CD4-positive, alpha-beta T cell treated with Interleukin-4 for 4 hours (primary cell): ENCODE measurements around the gene STIP1.
A peak's percentile ranks its signal among the peaks of the same experiment; 100 is the strongest.
"Not testable (repeated sequence)": the region's sequence is repeated elsewhere in the genome, so short reads cannot be mapped to it uniquely, and the experiment has no call there.

Experiments
- DNase-seq: peaks from one replicate; pipeline ENCODE4 v3.0.0-alpha.2; 2020

STIP1 gene

DNA sequence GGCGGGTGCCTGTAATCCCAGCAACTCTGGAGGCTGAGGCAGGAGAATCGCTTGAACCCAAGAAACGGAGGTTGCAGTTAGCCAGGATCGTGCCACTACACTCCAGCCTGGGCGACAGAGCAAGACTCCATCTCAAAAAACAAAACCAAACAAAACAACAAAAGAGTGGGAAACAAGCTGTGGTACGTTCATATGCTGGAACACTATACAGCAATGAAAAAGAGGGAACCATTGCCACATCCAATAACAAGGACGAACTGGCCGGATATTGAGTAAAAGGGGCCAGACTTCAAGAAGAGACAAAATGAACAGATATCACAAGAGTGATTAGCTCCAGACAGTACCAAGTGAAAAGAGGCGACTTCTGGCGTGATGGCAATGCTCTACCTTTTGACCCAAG lies 24.9 kb upstream of the STIP1 start:
- DNase-seq: no peak

GRCh38 chr11:64162769-64163168 lies 23.2 kb upstream of the STIP1 start:
- DNase-seq: not testable (repeated sequence)

DNA sequence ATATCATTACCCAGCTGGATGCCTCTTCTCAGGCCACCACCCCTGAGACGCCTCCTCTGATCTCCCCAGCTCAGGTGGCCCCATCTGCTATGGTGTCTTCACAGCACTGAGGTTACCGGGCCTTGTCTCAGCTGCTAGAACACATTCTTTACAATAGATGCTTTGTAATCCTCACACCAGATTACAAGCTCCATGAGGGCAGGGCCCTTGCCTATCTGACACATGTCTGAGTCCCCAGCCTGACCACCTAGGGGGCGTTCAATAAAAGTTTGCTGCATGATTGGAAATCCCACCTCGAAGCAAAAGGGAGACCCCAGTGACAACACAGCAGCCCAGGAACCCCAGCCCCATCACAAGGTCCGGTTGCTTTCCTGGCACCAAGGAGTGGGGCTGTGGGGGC lies 22.0 kb upstream of the STIP1 start:
- DNase-seq: no peak

DNA sequence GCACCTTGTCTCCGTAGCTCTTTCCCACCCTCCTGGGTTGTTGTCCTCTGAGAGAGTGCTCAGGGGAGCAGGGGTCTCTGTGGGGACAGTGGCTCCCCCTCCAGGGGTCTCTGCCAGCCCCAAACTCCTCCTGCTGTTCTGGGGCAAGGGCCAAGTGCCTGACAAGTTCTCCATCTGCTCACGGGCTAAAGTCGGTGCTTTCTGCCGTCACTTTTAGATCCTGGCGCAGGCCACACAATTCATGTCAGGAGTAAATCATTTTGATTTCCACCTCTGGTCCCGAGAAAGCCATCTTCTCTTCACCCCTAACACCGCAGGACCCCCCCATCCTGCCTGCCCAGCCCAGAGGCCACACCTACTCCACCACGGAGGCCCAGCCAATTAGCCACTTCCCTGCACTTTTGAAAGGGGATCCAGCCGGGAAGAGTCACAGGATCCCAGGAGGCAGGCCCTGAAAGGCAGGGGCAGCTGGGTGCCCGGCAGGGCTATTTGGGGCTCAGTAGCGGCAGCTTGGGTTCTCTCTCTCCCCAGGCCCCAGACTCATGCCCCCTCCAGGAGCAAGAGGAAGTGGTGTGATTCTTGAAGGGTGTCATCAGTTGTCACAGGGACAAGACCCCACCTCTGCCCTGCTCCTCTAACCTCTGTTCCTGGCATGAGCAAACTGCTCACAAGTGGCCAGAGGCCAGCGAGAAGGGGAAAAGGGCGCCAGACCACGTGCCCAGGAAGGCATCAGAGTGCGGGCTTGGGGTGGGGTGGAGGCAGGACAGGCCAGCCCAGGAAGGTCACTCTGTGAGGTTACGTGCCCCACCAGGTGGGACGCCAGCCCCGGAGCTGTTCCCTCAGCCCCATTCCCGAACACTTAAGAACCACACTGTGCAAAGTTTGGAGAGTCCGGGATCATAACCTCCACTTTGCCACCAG lies 21.3 kb upstream of the STIP1 start:
- DNase-seq: no peak

DNA sequence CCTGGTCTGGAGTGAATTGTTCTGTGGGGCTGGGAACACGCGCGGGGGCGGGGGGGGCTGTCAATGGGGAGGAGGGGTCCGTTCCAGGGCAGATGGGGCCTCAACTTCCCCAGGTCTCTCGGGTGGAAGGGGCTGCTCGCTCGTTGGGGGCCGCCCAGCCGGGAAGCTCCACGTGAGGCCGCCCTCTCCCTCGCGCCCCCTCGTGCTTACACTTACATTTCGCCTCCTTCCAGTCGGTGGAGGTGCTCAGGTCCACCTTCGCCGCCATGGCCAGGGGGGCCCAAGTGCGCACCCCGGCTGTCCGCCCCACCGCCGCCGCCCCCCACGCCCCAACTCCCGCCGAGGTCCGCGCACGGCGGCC lies 20.5 kb upstream of the STIP1 start:
- no peak for DNase-seq

GRCh38 chr11:64165842-64166635 lies 19.9 kb upstream of the STIP1 start, which contains the start of gene MACROD1:
Gene MACROD1, minus strand, starts transcription at chr11:64166113. Its CDS starts 119 bp downstream, at chr11:64165994.
- DNase-seq: peak; percentile 75

DNA sequence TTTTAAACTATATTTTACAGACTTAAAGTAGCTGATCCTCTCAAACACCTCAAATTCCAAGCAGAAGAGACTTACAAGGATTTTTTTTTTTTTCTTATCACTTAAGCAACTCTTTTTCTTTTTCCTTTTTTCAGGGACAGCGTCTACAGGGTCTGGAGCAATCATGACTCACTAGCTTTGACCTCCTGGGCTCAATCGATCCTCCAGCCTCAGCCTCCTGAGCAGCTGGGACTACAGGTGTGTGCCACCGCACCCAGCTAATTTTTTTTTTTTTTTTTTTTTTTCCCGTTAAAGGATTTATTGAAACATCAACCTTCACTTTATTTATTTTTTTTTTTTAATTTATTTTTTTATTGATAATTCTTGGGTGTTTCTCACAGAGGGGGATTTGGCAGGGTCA lies 15.6 kb upstream of the STIP1 start:
- no peak for DNase-seq

DNA sequence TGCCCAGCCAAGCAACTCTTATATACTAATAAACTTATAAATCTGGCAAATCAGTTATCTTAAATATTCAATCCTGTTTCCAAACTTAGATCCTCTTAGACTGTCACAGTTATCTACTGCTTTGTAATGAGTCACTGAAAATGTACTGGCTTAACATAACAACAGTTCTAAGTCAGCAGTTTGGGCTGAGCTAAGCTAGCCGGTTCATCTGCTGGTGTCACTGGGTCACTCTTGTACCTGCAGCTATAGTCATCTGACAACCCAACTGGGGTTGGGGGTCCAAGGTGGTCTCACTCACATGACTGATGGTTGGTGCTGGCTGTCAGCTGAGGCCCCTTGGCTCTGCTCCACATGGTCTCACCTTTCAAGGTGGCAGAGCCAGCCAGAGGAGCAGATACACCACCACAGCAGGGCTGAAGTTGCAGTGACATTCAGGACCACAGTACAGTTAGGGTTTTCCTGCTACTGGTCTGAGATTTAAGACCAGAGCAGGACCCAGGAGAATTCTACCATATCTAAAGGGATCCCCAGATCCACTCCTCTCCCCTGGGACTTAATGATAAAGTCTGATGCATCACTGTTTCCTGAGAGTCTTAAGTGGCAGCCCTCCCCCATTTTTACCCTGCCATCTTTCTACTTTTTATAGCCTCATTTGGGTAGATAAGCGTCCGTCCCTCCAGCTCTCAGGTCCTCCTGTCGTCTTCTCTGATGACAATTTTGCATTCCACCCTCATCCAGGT lies 12.2 kb upstream of the STIP1 start:
- DNase-seq: no peak

- no peak for DNase-seq
These were observed 9.2 kb upstream of the STIP1 start for GRCh38 chr11:64176751-64177150.

GRCh38 chr11:64178203-64178602 lies 7.8 kb upstream of the STIP1 start:
- DNase-seq: no peak

- no peak for DNase-seq
These were observed 6.9 kb upstream of the STIP1 start for GRCh38 chr11:64178951-64179639.

DNA sequence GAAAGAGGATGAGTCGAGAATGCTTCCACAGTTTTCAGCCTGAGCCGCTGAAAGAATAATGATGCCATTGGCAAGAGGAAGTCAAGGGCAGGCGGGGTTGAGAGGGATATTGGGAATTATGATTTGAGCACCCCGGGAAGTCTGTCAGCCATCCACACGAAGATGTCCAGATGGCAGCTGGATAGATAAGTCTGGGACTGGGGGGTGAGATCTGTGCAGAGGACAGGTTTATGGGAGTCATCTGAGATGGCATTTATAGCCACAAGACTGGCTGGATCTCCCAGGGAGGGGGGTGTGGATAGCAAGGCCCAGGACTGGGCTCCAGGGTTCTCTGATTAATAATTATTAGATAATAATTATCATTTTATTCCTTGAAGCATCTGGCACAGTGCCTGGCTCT lies 5.1 kb upstream of the STIP1 start:
- DNase-seq: no peak

DNA sequence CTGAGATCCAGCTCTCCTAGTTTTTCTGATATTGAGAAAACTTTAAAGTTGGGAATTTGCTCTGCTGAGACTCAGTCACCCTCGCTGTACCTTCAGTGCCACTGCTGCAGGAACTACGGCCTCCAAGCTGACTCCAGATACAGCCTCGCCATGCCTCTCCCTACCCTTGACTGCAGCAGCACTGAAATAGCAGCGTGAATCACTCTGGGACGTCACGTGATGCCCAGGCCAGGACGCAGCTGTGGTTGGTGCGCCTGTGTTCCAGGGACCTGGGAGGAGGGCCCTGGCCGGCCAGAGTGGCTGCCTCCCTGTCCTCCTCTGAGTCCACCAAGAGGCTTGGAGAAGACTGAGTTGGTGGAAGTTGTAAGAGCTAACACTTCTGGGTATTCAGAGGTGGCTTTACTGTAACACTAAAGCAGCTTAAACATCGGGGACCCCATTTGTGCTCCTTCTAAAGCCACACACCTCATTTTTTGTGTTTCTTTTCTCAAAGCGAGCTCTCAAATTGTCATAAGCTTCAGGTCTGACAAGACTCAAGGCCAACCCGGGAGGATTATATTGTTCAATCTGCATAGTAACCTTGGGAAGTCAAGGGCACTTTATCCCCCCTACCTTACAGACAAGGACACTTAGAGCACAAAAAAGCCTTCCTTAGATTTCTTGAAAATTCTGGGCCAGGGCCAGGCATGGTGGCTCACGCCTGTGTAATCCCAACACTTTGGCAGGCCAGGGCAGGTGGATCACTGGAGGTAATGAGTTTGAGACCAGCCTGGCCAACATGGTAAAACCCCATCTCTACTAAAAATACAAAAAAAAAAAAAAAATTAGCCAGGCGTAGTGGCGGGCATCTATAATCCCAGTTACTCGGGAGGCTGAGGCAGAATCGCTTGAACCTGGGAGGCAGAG lies 4.2 kb upstream of the STIP1 start:
- peak; percentile 35 for DNase-seq

GRCh38 chr11:64183890-64184289 lies 2.1 kb upstream of the STIP1 start:
- no peak for DNase-seq

DNA sequence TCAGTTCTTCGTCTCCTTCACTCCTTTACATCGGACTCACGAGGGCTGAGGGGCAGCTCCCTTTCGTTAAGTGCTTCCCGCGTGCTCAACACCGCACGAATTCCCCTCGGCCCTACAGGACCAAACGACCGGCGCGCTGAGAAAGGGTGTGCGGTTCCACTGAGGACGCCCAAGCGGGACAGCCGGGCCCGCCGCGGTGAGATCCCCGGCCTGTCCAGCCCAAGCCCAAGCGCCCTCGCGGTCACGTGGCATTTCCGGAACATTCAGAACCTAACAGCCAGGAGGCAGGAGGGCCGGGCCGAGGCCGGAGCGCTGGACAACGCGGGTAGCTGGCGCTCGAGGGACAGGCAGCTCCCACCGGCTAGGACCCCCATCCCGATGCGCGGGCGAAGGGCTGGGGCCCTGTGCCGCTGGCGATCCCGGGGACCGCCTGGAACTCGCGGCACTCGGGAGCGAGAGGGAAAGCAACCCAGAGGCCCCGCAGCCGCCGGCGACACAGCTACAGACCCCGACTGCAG lies 737 bp upstream of the STIP1 start:
- DNase-seq: no peak

- DNase-seq: peak; percentile 49
These were observed 658 bp downstream of the STIP1 start for GRCh38 chr11:64186492-64187165.

DNA sequence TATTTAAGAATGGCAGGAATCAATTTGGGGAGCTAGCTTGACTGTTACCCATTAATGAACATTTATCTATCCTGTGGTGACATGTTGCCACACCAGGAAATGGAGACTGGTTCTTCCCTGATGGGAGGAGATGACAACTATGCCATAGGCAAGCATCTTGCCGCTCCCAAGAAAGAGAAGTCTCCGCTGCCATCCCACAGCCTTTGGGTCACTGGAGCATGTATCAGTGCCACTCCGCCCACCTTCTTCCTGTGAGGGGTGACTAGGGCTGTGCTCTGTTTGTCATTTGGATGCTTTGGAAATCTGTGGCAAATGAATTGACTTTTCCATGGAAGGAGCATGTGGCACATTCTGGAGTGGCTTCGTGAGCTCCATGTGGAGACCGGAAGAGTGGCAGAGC lies 6.5 kb downstream of the STIP1 start:
- no peak for DNase-seq

- no peak for DNase-seq
These were observed 10.7 kb downstream of the STIP1 start for GRCh38 chr11:64196626-64197025.

- DNase-seq: no peak
These were observed 12.5 kb downstream of the STIP1 start for GRCh38 chr11:64198511-64198910.

GRCh38 chr11:64201543-64201942 lies 15.6 kb downstream of the STIP1 start:
- no peak for DNase-seq

GRCh38 chr11:64202992-64203391 lies 17.0 kb downstream of the STIP1 start:
- no peak for DNase-seq
